ENCODE data around the gene THBS2.

GRCh38 chr6:169177516-169178166 is 76.0 kb downstream of the THBS2 start:
- no peak for TF ChIP-seq CTCF (IDR thresholded peaks at IDR 0.05; ENCODE audit: extremely low read depth in 1 of 2, insufficient read depth in 1 of 2, low read depth in 1 of 2, low read length in 2 of 2)
- TF ChIP-seq EZH2 (IDR thresholded peaks at IDR 0.05; ENCODE audit: borderline replicate concordance, low read depth, low read length, severe bottlenecking), result no peak
- TF ChIP-seq POLR2AphosphoS5 (IDR thresholded peaks at IDR 0.05; ENCODE audit: insufficient read depth, low read depth, low read length), result no peak
- no peak for TF ChIP-seq POLR2A (IDR thresholded peaks at IDR 0.05; ENCODE audit: low read depth, low read length)
